ENCODE data around the gene KPTN. TPM values are rescaled to one million over a fixed set of nuclear protein-coding genes. Genes with fewer than 3 reads are reported as not detected.

KPTN gene
- total RNA-seq, 6 donors from 2014 or later, result 3.5 to 15.8 (median 7.4) TPM

GRCh38 chr19:47495478-47496372 lies 11.7 kb upstream of the KPTN start:
- H3K27me3 ChIP-seq, result no peaks in the 10 kb centered on the region
- TF ChIP-seq POLR2A (IDR thresholded peaks at IDR 0.05) (no peak), POLR2AphosphoS5 (IDR thresholded peaks at IDR 0.05) (no peak), EP300 (IDR thresholded peaks at IDR 0.05) (no peak), CTCF (IDR thresholded peaks at IDR 0.05) (no peak)
- ATAC-seq (ENCODE audit: low FRiP score in 2 of 2), result no peak
- WGBS, 2 donors, result 74 to 80% methylated on average over 16 to 17 of the region's 17 CpGs
- H3K4me1 ChIP-seq, result no peaks in the 10 kb centered on the region
- H3K27ac ChIP-seq, result no peak overlapping the region
- H3K36me3 ChIP-seq, result peaks cover 5 to 96% (median 79%) of the 10 kb centered on the region in 4 donors
- no peak overlapping the region for H3K4me3 ChIP-seq
- H3K9me3 ChIP-seq, result no peaks in the 10 kb centered on the region
- DNase-seq, result no peak

- TF ChIP-seq POLR2A (IDR thresholded peaks at IDR 0.05), result no peak
- no peak for TF ChIP-seq EP300 (IDR thresholded peaks at IDR 0.05)
- no peak for TF ChIP-seq POLR2AphosphoS5 (IDR thresholded peaks at IDR 0.05)
- TF ChIP-seq CTCF (IDR thresholded peaks at IDR 0.05), result no peak
- Histone ChIP-seq H3K36me3 (peaks cover 7 to 96% (median 78%) of the 10 kb centered on the region in 4 donors), H3K9me3 (no peaks in the 10 kb centered on the region), H3K27me3 (no peaks in the 10 kb centered on the region), H3K4me1 (no peaks in the 10 kb centered on the region), H3K4me3 (no peak overlapping the region), H3K27ac (no peak overlapping the region)
- 39 to 49% methylated on average over 8 to 9 of the region's 9 CpGs for WGBS, 2 donors
- no peak for ATAC-seq (ENCODE audit: low FRiP score in 2 of 2)
- no peak for DNase-seq
Observed at GRCh38 chr19:47494729-47495128, 10.7 kb upstream of the KPTN start.

GRCh38 chr19:47494211-47494547 lies 10.2 kb upstream of the KPTN start:
- no peak for DNase-seq
- TF ChIP-seq CTCF (IDR thresholded peaks at IDR 0.05) (no peak), EP300 (IDR thresholded peaks at IDR 0.05) (no peak), POLR2AphosphoS5 (IDR thresholded peaks at IDR 0.05) (no peak), POLR2A (IDR thresholded peaks at IDR 0.05) (no peak)
- H3K36me3 ChIP-seq, result peaks cover 10 to 96% (median 79%) of the 10 kb centered on the region in 4 donors

GRCh38 chr19:47493378-47494210 lies 9.6 kb upstream of the KPTN start:
- DNase-seq (no peak), ATAC-seq (ENCODE audit: low FRiP score in 2 of 2) (no peak)
- H3K27ac ChIP-seq, result no peak overlapping the region
- no peak overlapping the region for H3K4me3 ChIP-seq
- H3K9me3 ChIP-seq, result no peaks in the 10 kb centered on the region
- TF ChIP-seq POLR2AphosphoS5 (IDR thresholded peaks at IDR 0.05) (no peak), POLR2A (IDR thresholded peaks at IDR 0.05) (no peak), CTCF (IDR thresholded peaks at IDR 0.05) (no peak), EP300 (IDR thresholded peaks at IDR 0.05) (no peak)
- peaks cover 11 to 92% (median 76%) of the 10 kb centered on the region in 4 donors for H3K36me3 ChIP-seq
- 84 to 86% methylated on average over 13 to 18 of the region's 18 CpGs for WGBS, 2 donors
- no peaks in the 10 kb centered on the region for H3K27me3 ChIP-seq
- no peaks in the 10 kb centered on the region for H3K4me1 ChIP-seq

More at GRCh38 chr19:47494211-47494547, 10.2 kb upstream of the KPTN start:
- 92 to 100% methylated on average over 1 to 5 of the region's 5 CpGs for WGBS, 2 donors
- Histone ChIP-seq H3K27ac (no peak overlapping the region), H3K4me3 (no peak overlapping the region), H3K27me3 (no peaks in the 10 kb centered on the region), H3K9me3 (no peaks in the 10 kb centered on the region), H3K4me1 (no peaks in the 10 kb centered on the region)
- ATAC-seq (ENCODE audit: low FRiP score in 2 of 2), result no peak

Measured in upper lobe of left lung (tissue), 6 donors.